OCI-LY3 (cell line): Measurements from ENCODE around the gene ZCCHC14.
"Not testable (repeated sequence)": the region's sequence is repeated elsewhere in the genome, so short reads cannot be mapped to it uniquely, and the experiment has no call there.

Source experiments
- H2AFZ ChIP-seq: fragments of 200-600, 300-600 bp; shearing (Covaris generic); 2 replicates; pipeline ENCODE4 v1.6.0; 2014; ENCODE audit warnings: antibody characterized with exemption, low read depth, low read length
- H3K27ac ChIP-seq: fragments of 200-600, 300-600 bp; sonication (generic); 2 replicates; pipeline ENCODE4 v1.5.1; 2014; ENCODE audit warnings: mild to moderate bottlenecking, low read length, moderate library complexity, mixed read lengths
- H3K27me3 ChIP-seq: fragments of 200-600, 300-600 bp; sonication (generic); 2 replicates; pipeline ENCODE4 v1.6.1; 2014; ENCODE audit warnings: low read depth, low read length, mixed read lengths
- H3K36me3 ChIP-seq: fragments of 200-600, 300-600 bp; sonication (generic); replicated peaks from 2 replicates; pipeline ENCODE3; 2014; ENCODE audit warnings: low read depth, low read length, mixed read lengths
- H3K4me1 ChIP-seq: fragments of 300-600, 200-600 bp; sonication (generic); 2 replicates; pipeline ENCODE4 v1.6.1; 2014; ENCODE audit warnings: low read length, mixed read lengths
- H3K4me2 ChIP-seq: fragments of 200-600, 300-600 bp; sonication (generic); 2 replicates; pipeline ENCODE4 v1.6.1; 2014; ENCODE audit warnings: low read length, mixed read lengths
- H3K4me3 ChIP-seq: fragments of 300-600, 200-600 bp; sonication (generic); 2 replicates; pipeline ENCODE4 v1.5.1; 2014; ENCODE audit warnings: antibody characterized with exemption, mild to moderate bottlenecking, low read length, moderate library complexity
- H3K79me2 ChIP-seq: fragments of 300-600, 200-600 bp; shearing (Covaris generic); 2 replicates; pipeline ENCODE4 v1.6.1; 2014; ENCODE audit warnings: mild to moderate bottlenecking, low read length, mixed read lengths
- H3K9ac ChIP-seq: fragments of 300-600, 200-600 bp; shearing (Covaris generic); 2 replicates; pipeline ENCODE4 v1.6.0; 2014; ENCODE audit warnings: mild to moderate bottlenecking, low read length, moderate library complexity
- H3K9me3 ChIP-seq: fragments of 200-600, 300-600 bp; shearing (Covaris generic); 2 replicates; pipeline ENCODE4 v1.6.1; 2014; ENCODE audit warnings: low read length, mixed read lengths; ENCODE audit not compliant: insufficient read depth
- H4K20me1 ChIP-seq: fragments of 200-600, 300-600 bp; sonication (generic); 2 replicates; pipeline ENCODE4 v1.6.1; 2016; ENCODE audit warnings: low read length, mixed read lengths; ENCODE audit not compliant: insufficient read depth
- CTCF ChIP-seq: fragments of 200-600, 300-600 bp; sonication (generic); IDR thresholded peaks from 2 replicates; pipeline ENCODE4 v1.5.1; 2014; ENCODE audit warnings: antibody characterized with exemption, low read length, low read depth
- EZH2phosphoT487 ChIP-seq: fragments of 200-600 bp; shearing (Covaris generic); IDR thresholded peaks from 2 replicates; pipeline ENCODE4 v1.6.1; 2018; ENCODE audit warnings: antibody characterized with exemption, mixed run types, low read depth

The ZCCHC14 gene

GRCh38 chr16:87390641-87391323 lies 102.0 kb downstream of the ZCCHC14 start:
- H2AFZ ChIP-seq: no peak overlapping the region

GRCh38 chr16:87389914-87390313 lies 102.9 kb downstream of the ZCCHC14 start:
- not testable (repeated sequence) for H3K27ac ChIP-seq, H3K36me3 ChIP-seq, H3K9me3 ChIP-seq, H2AFZ ChIP-seq, H3K27me3 ChIP-seq, H3K9ac ChIP-seq, H3K4me2 ChIP-seq, H3K4me3 ChIP-seq
- H3K4me1 ChIP-seq: peaks cover 36% of the 10 kb centered on the region
- H3K79me2 ChIP-seq: peaks cover 17% of the 10 kb centered on the region
- peaks cover 20% of the 10 kb centered on the region; the same call in 1 of the 2 replicates for H4K20me1 ChIP-seq

More at GRCh38 chr16:87390641-87391323, 102.0 kb downstream of the ZCCHC14 start:
- Histone ChIP-seq H3K9ac (peak overlapping the region; percentile 78; the same call in 1 of the 2 replicates), H3K4me1 (peaks cover 36% of the 10 kb centered on the region), H4K20me1 (peaks cover 26% of the 10 kb centered on the region; the same call in 1 of the 2 replicates), H3K4me2 (peak overlapping the region; percentile 94), H3K79me2 (peaks cover 23% of the 10 kb centered on the region), H3K4me3 (peak overlapping the region; percentile 84), H3K27ac (no peak overlapping the region), H3K27me3 (no peaks in the 10 kb centered on the region), H3K36me3 (no peaks in the 10 kb centered on the region), H3K9me3 (no peaks in the 10 kb centered on the region)
- TF ChIP-seq CTCF (no peak), EZH2phosphoT487 (no peak)

- no peaks in the 10 kb centered on the region for H3K9me3 ChIP-seq
- H2AFZ ChIP-seq: no peak overlapping the region
- H3K4me3 ChIP-seq: no peak overlapping the region
- no peak overlapping the region; the same call in 1 of the 2 replicates for H3K27ac ChIP-seq
- peaks cover 38% of the 10 kb centered on the region for H3K4me1 ChIP-seq
- H4K20me1 ChIP-seq: peaks cover 14% of the 10 kb centered on the region; the same call in 1 of the 2 replicates
- H3K36me3 ChIP-seq: no peaks in the 10 kb centered on the region
- peaks cover 14% of the 10 kb centered on the region for H3K79me2 ChIP-seq
- H3K4me2 ChIP-seq: no peak overlapping the region
- no peaks in the 10 kb centered on the region for H3K27me3 ChIP-seq
- TF ChIP-seq EZH2phosphoT487: no peak
- no peak for TF ChIP-seq CTCF
- H3K9ac ChIP-seq: peak overlapping the region; percentile 62; the same call in 1 of the 2 replicates
These were observed 103.6 kb downstream of the ZCCHC14 start for GRCh38 chr16:87389245-87389644.

- peak overlapping the region; percentile 81 for H3K27ac ChIP-seq
- H3K27me3 ChIP-seq: no peaks in the 10 kb centered on the region
- H4K20me1 ChIP-seq: peaks cover 10% of the 10 kb centered on the region; the same call in 1 of the 2 replicates
- H3K36me3 ChIP-seq: no peaks in the 10 kb centered on the region
- peaks cover 12% of the 10 kb centered on the region for H3K79me2 ChIP-seq
- H3K9me3 ChIP-seq: no peaks in the 10 kb centered on the region
- TF ChIP-seq EZH2phosphoT487 (no peak), CTCF (no peak)
- H3K4me3 ChIP-seq: peak overlapping the region; percentile 68
- peak overlapping the region; percentile 72 for H2AFZ ChIP-seq
- peaks cover 34% of the 10 kb centered on the region for H3K4me1 ChIP-seq
- peak overlapping the region; percentile 62 for H3K9ac ChIP-seq
- peak overlapping the region; percentile 82 for H3K4me2 ChIP-seq
These were observed 104.0 kb downstream of the ZCCHC14 start for GRCh38 chr16:87388818-87389134.
